HL-60 (cell line): ENCODE results near the gene XRCC5.
A peak's percentile ranks its signal among the peaks of the same experiment; 100 is the strongest.

Experiments
- DNase-seq, 2 experiments: peaks; one replicate each; pipeline ENCODE4 v3.0.0-alpha.2; 2010 to 2020; ENCODE audit warnings: low read depth in 1 of 2, low spot score in 1 of 2
- H3K27ac ChIP-seq: fragments of 250-450 bp; sonication (Bioruptor Pico); replicated peaks from 2 replicates; pipeline ENCODE4 v1.5.1; 2020; ENCODE audit warnings: mild to moderate bottlenecking, moderate library complexity
- H3K27me3 ChIP-seq: fragments of 250-450 bp; sonication (Bioruptor Pico); 2 replicates; pipeline ENCODE4 v1.5.1; 2021; ENCODE audit warnings: mild to moderate bottlenecking, moderate library complexity; ENCODE audit not compliant: insufficient read depth, poor library complexity, severe bottlenecking
- H3K4me3 ChIP-seq: replicated peaks from 2 replicates; pipeline ENCODE4 v1.5.1; 2011; ENCODE audit warnings: mild to moderate bottlenecking, control low read depth, low read length; ENCODE audit not compliant: insufficient read depth
- CTCF ChIP-seq: IDR thresholded peaks from one replicate; pipeline ENCODE4 v1.5.1; 2011; ENCODE audit warnings: low read length, control low read depth, inconsistent platforms; ENCODE audit not compliant: insufficient read depth
- GABPA ChIP-seq: IDR thresholded peaks from 2 replicates; pipeline ENCODE4 v1.6.1; 2012; ENCODE audit warnings: low read depth
- POLR2AphosphoS5 ChIP-seq: IDR thresholded peaks from 2 replicates; pipeline ENCODE4 v1.6.1; 2012; ENCODE audit warnings: low read depth
- REST ChIP-seq: IDR thresholded peaks from 2 replicates; pipeline ENCODE4 v1.6.1; 2012; ENCODE audit warnings: low read depth; ENCODE audit not compliant: insufficient replicate concordance
- SPI1 ChIP-seq: IDR thresholded peaks from 2 replicates; pipeline ENCODE4 v1.6.1; 2012; ENCODE audit warnings: low read depth, mild to moderate bottlenecking, borderline replicate concordance

XRCC5 gene

GRCh38 chr2:216109962-216110614 lies 940 bp downstream of the XRCC5 start:
- peak in 1 of 2 experiments; percentile 5 for DNase-seq
- TF ChIP-seq GABPA = no peak
- Histone ChIP-seq H3K4me3 (peak overlapping the region; percentile 64), H3K27me3 (no peaks in the 10 kb centered on the region), H3K27ac (peak overlapping the region; percentile 93)

DNA sequence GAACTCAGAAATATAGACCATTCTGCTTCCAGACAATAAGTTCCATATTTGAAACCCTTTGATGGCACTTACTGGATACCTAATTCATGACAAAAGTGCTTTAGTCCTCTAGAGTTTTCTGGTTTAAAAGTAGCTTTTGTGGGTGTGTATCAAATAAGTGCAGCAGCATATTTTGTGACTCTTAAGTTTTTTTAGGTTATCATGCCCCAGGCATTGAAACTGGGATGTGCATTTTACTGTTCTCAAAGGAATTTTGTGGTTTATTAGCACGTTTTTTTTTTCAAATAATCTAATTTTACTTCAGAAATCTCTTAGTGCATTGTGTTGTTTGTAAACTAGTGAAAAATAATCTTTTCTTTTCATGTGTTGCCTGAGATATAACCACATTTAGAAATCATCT lies 1.5 kb downstream of the XRCC5 start:
- DNase-seq = no peak
- no peaks in the 10 kb centered on the region for H3K27me3 ChIP-seq
- H3K27ac ChIP-seq = peak overlapping the region; percentile 93
- H3K4me3 ChIP-seq = peak overlapping the region; percentile 64
- TF ChIP-seq POLR2AphosphoS5 = no peak
- no peak for TF ChIP-seq GABPA
- no peak for TF ChIP-seq CTCF
- no peak for TF ChIP-seq SPI1
- no peak for TF ChIP-seq REST

- H3K4me3 ChIP-seq = no peak overlapping the region
- no peaks in the 10 kb centered on the region for H3K27me3 ChIP-seq
- TF ChIP-seq GABPA (no peak), SPI1 (no peak), CTCF (no peak), POLR2AphosphoS5 (no peak), REST (no peak)
- no peak for DNase-seq
- H3K27ac ChIP-seq = no peak overlapping the region; the same call in 1 of the 2 replicates
Observed at GRCh38 chr2:216111122-216111521, 2.0 kb downstream of the XRCC5 start.

- DNase-seq = no peak
- TF ChIP-seq CTCF (no peak), GABPA (no peak), SPI1 (no peak), REST (no peak), POLR2AphosphoS5 (no peak)
- Histone ChIP-seq H3K27me3 (no peaks in the 10 kb centered on the region), H3K4me3 (no peak overlapping the region), H3K27ac (no peak overlapping the region)
Observed at GRCh38 chr2:216112926-216113325, 3.8 kb downstream of the XRCC5 start.
